Endodermal cell (in vitro differentiated cells): ENCODE measurements around the gene TFF1. TPM values are rescaled to one million over a fixed set of nuclear protein-coding genes. Genes with fewer than 3 reads are reported as not detected.

ENCODE experiments used
- DNase-seq: peaks from one replicate; pipeline ENCODE4 v3.0.0-alpha.2; 2017
- H3K27ac ChIP-seq: 2 replicates; pipeline ENCODE4 v1.5.1; 2013; ENCODE audit warnings: mild to moderate bottlenecking, low read depth, low read length, moderate library complexity
- H3K27me3 ChIP-seq: 2 replicates; pipeline ENCODE4 v1.6.1; 2013; ENCODE audit warnings: mild to moderate bottlenecking, low read length, moderate library complexity; ENCODE audit not compliant: insufficient read depth, control insufficient read depth, poor library complexity, severe bottlenecking
- H3K36me3 ChIP-seq: 2 replicates; pipeline ENCODE4 v1.7.0; 2013; ENCODE audit warnings: mild to moderate bottlenecking, low read length, moderate library complexity; ENCODE audit not compliant: control insufficient read depth, insufficient read depth
- H3K4me1 ChIP-seq: one replicate; pipeline ENCODE4 v1.7.0; 2013; ENCODE audit warnings: low read length; ENCODE audit not compliant: control insufficient read depth, insufficient read depth
- H3K4me3 ChIP-seq: 2 replicates; pipeline ENCODE4 v1.5.1; 2013; ENCODE audit warnings: mild to moderate bottlenecking, low read length, moderate library complexity
- H3K9ac ChIP-seq: 2 replicates; pipeline ENCODE4 v1.6.1; 2013; ENCODE audit warnings: mild to moderate bottlenecking, low read length, moderate library complexity; ENCODE audit not compliant: poor library complexity, severe bottlenecking; ENCODE audit errors: extremely low read depth
- H3K9me3 ChIP-seq: 2 replicates; pipeline ENCODE4 v1.6.1; 2013; ENCODE audit warnings: mild to moderate bottlenecking, low read length, moderate library complexity; ENCODE audit not compliant: control insufficient read depth
- H3K27ac Mint-ChIP-seq: 2 replicates; pipeline ENCODE4 v1.8.0; 2020; ENCODE audit warnings: mixed read lengths
- H3K27me3 Mint-ChIP-seq: 2 replicates; pipeline ENCODE4 v1.8.0; 2021; ENCODE audit warnings: mild to moderate bottlenecking, mixed read lengths; ENCODE audit not compliant: insufficient read depth
- H3K36me3 Mint-ChIP-seq: 2 replicates; pipeline ENCODE4 v1.8.0; 2020; ENCODE audit warnings: low read depth, mixed read lengths
- H3K4me1 Mint-ChIP-seq: 2 replicates; pipeline ENCODE4 v1.8.0; 2020; ENCODE audit warnings: mixed read lengths
- H3K4me3 Mint-ChIP-seq: 2 replicates; pipeline ENCODE4 v1.8.0; 2020; ENCODE audit warnings: mild to moderate bottlenecking, moderate library complexity, mixed read lengths
- H3K9me3 Mint-ChIP-seq: 2 replicates; pipeline ENCODE4 v1.8.0; 2020; ENCODE audit warnings: mild to moderate bottlenecking, mixed read lengths
- CTCF ChIP-seq: fragments of 200-600 bp; sonication (generic); conservative IDR thresholded peaks from 2 replicates; pipeline ENCODE4 v1.5.0; 2021; ENCODE audit warnings: antibody characterized with exemption, mild to moderate bottlenecking
- WGBS, 2 experiments: methylation state at CpG; one replicate each; pipeline versions ENCODE4 v1.1.5 to v1.1.7; 2013; ENCODE audit warnings: missing lambda C conversion rate in 2 of 2, mixed read lengths in 1 of 2; ENCODE audit not compliant: insufficient coverage in 1 of 2, insufficient read length in 1 of 2; 5-methylcytosine and 5-hydroxymethylcytosine counted together
- total RNA-seq, 2 donors: library from RNA; stranded (reverse); fragmentation: NEBNext Ultra II Directional in 1 of 2; extraction: Animal tissue kit (Norgen Biotek cat#: 25700) in 1 of 2; gene quantifications; 2 replicates in 1 of 2; 3 replicates in 1 of 2; pipeline ENCODE4 v1.2.1, GENCODE V29; 2021

The TFF1 gene
- total RNA-seq, 2 donors from 2014 or later = 1.6 to 3.7 TPM

- H3K36me3 ChIP-seq = no peaks in the 10 kb centered on the region
- Mint-ChIP-seq H3K9me3 (no peaks in the 10 kb centered on the region), H3K36me3 (no peaks in the 10 kb centered on the region), H3K4me1 (peaks cover 4% of the 10 kb centered on the region), H3K27ac (no peak overlapping the region), H3K4me3 (no peak overlapping the region), H3K27me3 (peaks cover 4% of the 10 kb centered on the region)
- H3K27me3 ChIP-seq = no peaks in the 10 kb centered on the region
- no peaks in the 10 kb centered on the region for H3K9me3 ChIP-seq
- WGBS, 2 experiments = 91 to 100% methylated on average over 3 of the region's 3 CpGs
- no peak for TF ChIP-seq CTCF
- H3K27ac ChIP-seq = no peak overlapping the region
- H3K4me1 ChIP-seq = no peaks in the 10 kb centered on the region
- DNase-seq = no peak
- H3K4me3 ChIP-seq = no peak overlapping the region
- no peak overlapping the region for H3K9ac ChIP-seq
Measured at GRCh38 chr21:42375966-42376337, 9.6 kb upstream of the TFF1 start.

- H3K36me3 Mint-ChIP-seq = no peaks in the 10 kb centered on the region
- H3K4me1 Mint-ChIP-seq = peaks cover 4% of the 10 kb centered on the region
- H3K9me3 Mint-ChIP-seq = no peaks in the 10 kb centered on the region
- Histone ChIP-seq H3K36me3 (no peaks in the 10 kb centered on the region), H3K27ac (no peak overlapping the region), H3K9me3 (no peaks in the 10 kb centered on the region), H3K9ac (no peak overlapping the region), H3K4me3 (no peak overlapping the region), H3K4me1 (no peaks in the 10 kb centered on the region), H3K27me3 (no peaks in the 10 kb centered on the region)
- no peak overlapping the region for H3K27ac Mint-ChIP-seq
- TF ChIP-seq CTCF = no peak
- peaks cover 4% of the 10 kb centered on the region for H3K27me3 Mint-ChIP-seq
- DNase-seq = no peak
- H3K4me3 Mint-ChIP-seq = no peak overlapping the region
- 88 to 95% methylated on average over 10 to 11 of the region's 11 CpGs for WGBS, 2 experiments
Measured at GRCh38 chr21:42375506-42375905, 9.2 kb upstream of the TFF1 start.

- Histone ChIP-seq H3K9ac (no peak overlapping the region), H3K36me3 (no peaks in the 10 kb centered on the region), H3K4me1 (no peaks in the 10 kb centered on the region), H3K27me3 (no peaks in the 10 kb centered on the region), H3K4me3 (no peak overlapping the region), H3K27ac (no peak overlapping the region), H3K9me3 (no peaks in the 10 kb centered on the region)
- Mint-ChIP-seq H3K4me1 (peaks cover 4% of the 10 kb centered on the region), H3K27me3 (peaks cover 4% of the 10 kb centered on the region), H3K36me3 (no peaks in the 10 kb centered on the region), H3K27ac (no peak overlapping the region), H3K4me3 (no peak overlapping the region), H3K9me3 (no peaks in the 10 kb centered on the region)
- no peak for TF ChIP-seq CTCF
- DNase-seq = peak; percentile 67
- WGBS, 2 experiments = 53 to 62% methylated on average over 10 to 21 of the region's 23 CpGs
Measured at GRCh38 chr21:42374864-42375499, 8.6 kb upstream of the TFF1 start.
